Panc1 (cell line): Measurements from ENCODE around the gene VTI1A. TPM values are rescaled to one million over a fixed set of nuclear protein-coding genes. Genes with fewer than 3 reads are reported as not detected.

ENCODE experiments used
- ATAC-seq: fragments of 200-7000 bp; cut with Tn5 transposase; 2 replicates; pipeline ENCODE4 v1.9.1; 2020; ENCODE audit warnings: mild to moderate bottlenecking, moderate library complexity
- BruUV-seq: library from RNA; stranded (reverse); fragments of 400-500 nt; replicated peaks from 2 replicates; lab custom pipeline; 2021; lab: Mats Ljungman, UMichigan
- CTCF ChIA-PET: fragments of 300-600 bp; sonication (Branson Sonifier 250); formaldehyde crosslinking; loops from one replicate; lab custom pipeline; 2022; ENCODE audit warnings: antibody characterized with exemption; lab: Charles Lee
- POLR2A ChIA-PET: fragments of 300-600 bp; sonication (Branson Sonifier 250); formaldehyde crosslinking; loops from one replicate; lab custom pipeline; 2022; ENCODE audit warnings: antibody characterized with exemption; lab: Charles Lee
- DNase-seq: peaks from one replicate; pipeline ENCODE4 v3.0.0-alpha.2; 2010; ENCODE audit warnings: low read depth, low spot score
- H3K27ac ChIP-seq: 2 replicates; pipeline ENCODE4 v1.5.1; 2011; ENCODE audit warnings: mild to moderate bottlenecking, low read length, inconsistent platforms
- H3K27me3 ChIP-seq: fragments of 200-500 bp; sonication (Bioruptor generic); 2 replicates; pipeline ENCODE4 v1.6.0; 2014; ENCODE audit warnings: low read length, inconsistent platforms; ENCODE audit not compliant: control insufficient read depth, insufficient read depth
- H3K36me3 ChIP-seq: fragments of 200-500 bp; sonication (Bioruptor generic); 2 replicates; pipeline ENCODE4 v1.5.1; 2014; ENCODE audit warnings: inconsistent platforms, mild to moderate bottlenecking, low read length, moderate library complexity; ENCODE audit not compliant: control insufficient read depth, insufficient read depth
- H3K4me1 ChIP-seq: 2 replicates; pipeline ENCODE4 v1.5.1; 2011; ENCODE audit warnings: inconsistent platforms, mild to moderate bottlenecking, low read length, moderate library complexity; ENCODE audit not compliant: control insufficient read depth, insufficient read depth
- H3K4me3 ChIP-seq, 2 experiments: 2 replicates each; pipeline ENCODE4 v1.5.1; 2011 to 2012; ENCODE audit warnings: low read depth in 2 of 2, low read length in 2 of 2, mild to moderate bottlenecking in 2 of 2, inconsistent platforms in 1 of 2, moderate library complexity in 1 of 2
- H3K9me3 ChIP-seq: fragments of 200-500 bp; sonication (Bioruptor generic); 2 replicates; pipeline ENCODE4 v1.5.1; 2014; ENCODE audit warnings: low read depth, mild to moderate bottlenecking, inconsistent platforms, low read length, moderate library complexity; ENCODE audit not compliant: control insufficient read depth, insufficient read depth
- CTCF ChIP-seq: fragments of 450-650 bp; IDR thresholded peaks from 2 replicates; pipeline ENCODE4 v1.5.1; 2017; ENCODE audit warnings: mild to moderate bottlenecking
- POLR2AphosphoS5 ChIP-seq: IDR thresholded peaks from 2 replicates; pipeline ENCODE4 v1.6.1; 2012; ENCODE audit warnings: mild to moderate bottlenecking, low read depth, low read length, moderate library complexity
- REST ChIP-seq, 2 experiments: IDR thresholded peaks; 2 replicates each; pipeline ENCODE4 v1.6.1; 2011 to 2012; ENCODE audit warnings: low read depth in 2 of 2, control low read depth in 1 of 2, low read length in 1 of 2, mild to moderate bottlenecking in 1 of 2, moderate library complexity in 1 of 2; ENCODE audit not compliant: insufficient read depth in 1 of 2
- SIN3A ChIP-seq: IDR thresholded peaks from 2 replicates; pipeline ENCODE4 v1.6.1; 2012; ENCODE audit warnings: low read depth, mild to moderate bottlenecking, low read length, moderate library complexity, borderline replicate concordance; ENCODE audit not compliant: insufficient read depth
- TCF7L2 ChIP-seq: IDR thresholded peaks from 2 replicates; pipeline ENCODE4 v1.6.1; 2011; ENCODE audit warnings: mild to moderate bottlenecking, low read depth, low read length, inconsistent platforms
- in situ Hi-C: cut with HindIII; loops from 2 replicates; pipeline ENCODE4 v1.10.0; 2016; ENCODE audit warnings: low sequenced_read_pairs, low pct_unique_long_range_greater_than_20kb
- intact Hi-C: fragments of 100-400 bp; cut with micrococcal nuclease; formaldehyde crosslinking; loops from one replicate; pipeline ENCODE4 v1.10.0; 2022; ENCODE audit not compliant: unreplicated experiment
- total RNA-seq: library from RNA; stranded (reverse); gene quantifications from one replicate; pipeline ENCODE4 v1.2.1, GENCODE V29; 2021; ENCODE audit not compliant: unreplicated experiment

Gene VTI1A
- total RNA-seq, 1 experiment from 2014 or later, result 36.3 TPM

- ChIA-PET POLR2A (no interaction called here), CTCF (no interaction called here)
- H3K27ac ChIP-seq, result no peak overlapping the region
- intact Hi-C loops (no loop called here), in situ Hi-C loops (no loop called here)
- no peak for ATAC-seq
- no peaks in the 10 kb centered on the region for H3K27me3 ChIP-seq
- H3K4me1 ChIP-seq, result no peaks in the 10 kb centered on the region
- no peak overlapping the region for H3K4me3 ChIP-seq
- no peak for DNase-seq
- no TSS peak for BruUV-seq
- no peaks in the 10 kb centered on the region for H3K9me3 ChIP-seq
- TF ChIP-seq CTCF, result no peak
- TF ChIP-seq SIN3A, result no peak
- TF ChIP-seq REST (IDR thresholded peaks at IDR 0.05; ENCODE audit: insufficient read depth in 1 of 2, low read depth in 2 of 2, low read length in 1 of 2), result no peak
- no peak for TF ChIP-seq POLR2AphosphoS5
- TF ChIP-seq TCF7L2, result no peak
- no peaks in the 10 kb centered on the region for H3K36me3 ChIP-seq
These were observed 101.7 kb downstream of the VTI1A start for GRCh38 chr10:112548535-112549276.

GRCh38 chr10:112552593-112553110 is 105.6 kb downstream of the VTI1A start:
- DNase-seq (no peak), ATAC-seq (no peak)
- no peak overlapping the region for H3K27ac ChIP-seq
- CTCF ChIA-PET, result no interaction called here
- H3K36me3 ChIP-seq, result no peaks in the 10 kb centered on the region
- intact Hi-C loops (no loop called here), in situ Hi-C loops (no loop called here)
- H3K4me1 ChIP-seq, result no peaks in the 10 kb centered on the region
- H3K4me3 ChIP-seq, result no peak overlapping the region
- H3K9me3 ChIP-seq, result no peaks in the 10 kb centered on the region
- no peaks in the 10 kb centered on the region for H3K27me3 ChIP-seq
- TF ChIP-seq TCF7L2 (no peak), SIN3A (no peak), CTCF (no peak), REST (IDR thresholded peaks at IDR 0.05; ENCODE audit: insufficient read depth in 1 of 2, low read depth in 2 of 2, low read length in 1 of 2) (no peak), POLR2AphosphoS5 (no peak)
- POLR2A ChIA-PET, result no interaction called here
- no TSS peak for BruUV-seq
